ENCODE measurements around the gene RXFP3.
"Not testable (repeated sequence)": the region's sequence is repeated elsewhere in the genome, so short reads cannot be mapped to it uniquely, and the experiment has no call there.

The RXFP3 gene, protein sequence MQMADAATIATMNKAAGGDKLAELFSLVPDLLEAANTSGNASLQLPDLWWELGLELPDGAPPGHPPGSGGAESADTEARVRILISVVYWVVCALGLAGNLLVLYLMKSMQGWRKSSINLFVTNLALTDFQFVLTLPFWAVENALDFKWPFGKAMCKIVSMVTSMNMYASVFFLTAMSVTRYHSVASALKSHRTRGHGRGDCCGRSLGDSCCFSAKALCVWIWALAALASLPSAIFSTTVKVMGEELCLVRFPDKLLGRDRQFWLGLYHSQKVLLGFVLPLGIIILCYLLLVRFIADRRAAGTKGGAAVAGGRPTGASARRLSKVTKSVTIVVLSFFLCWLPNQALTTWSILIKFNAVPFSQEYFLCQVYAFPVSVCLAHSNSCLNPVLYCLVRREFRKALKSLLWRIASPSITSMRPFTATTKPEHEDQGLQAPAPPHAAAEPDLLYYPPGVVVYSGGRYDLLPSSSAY

DNA sequence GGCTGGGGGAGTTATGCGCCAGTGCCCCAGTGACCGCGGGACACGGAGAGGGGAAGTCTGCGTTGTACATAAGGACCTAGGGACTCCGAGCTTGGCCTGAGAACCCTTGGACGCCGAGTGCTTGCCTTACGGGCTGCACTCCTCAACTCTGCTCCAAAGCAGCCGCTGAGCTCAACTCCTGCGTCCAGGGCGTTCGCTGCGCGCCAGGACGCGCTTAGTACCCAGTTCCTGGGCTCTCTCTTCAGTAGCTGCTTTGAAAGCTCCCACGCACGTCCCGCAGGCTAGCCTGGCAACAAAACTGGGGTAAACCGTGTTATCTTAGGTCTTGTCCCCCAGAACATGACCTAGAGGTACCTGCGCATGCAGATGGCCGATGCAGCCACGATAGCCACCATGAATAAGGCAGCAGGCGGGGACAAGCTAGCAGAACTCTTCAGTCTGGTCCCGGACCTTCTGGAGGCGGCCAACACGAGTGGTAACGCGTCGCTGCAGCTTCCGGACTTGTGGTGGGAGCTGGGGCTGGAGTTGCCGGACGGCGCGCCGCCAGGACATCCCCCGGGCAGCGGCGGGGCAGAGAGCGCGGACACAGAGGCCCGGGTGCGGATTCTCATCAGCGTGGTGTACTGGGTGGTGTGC, at the start of gene RXFP3:
TSS of gene RXFP3 (plus strand) at position 6 of the 636 bp plus-strand sequence. CDS start at position 361, 355 bp downstream.
- DNase-seq = no peak

DNA sequence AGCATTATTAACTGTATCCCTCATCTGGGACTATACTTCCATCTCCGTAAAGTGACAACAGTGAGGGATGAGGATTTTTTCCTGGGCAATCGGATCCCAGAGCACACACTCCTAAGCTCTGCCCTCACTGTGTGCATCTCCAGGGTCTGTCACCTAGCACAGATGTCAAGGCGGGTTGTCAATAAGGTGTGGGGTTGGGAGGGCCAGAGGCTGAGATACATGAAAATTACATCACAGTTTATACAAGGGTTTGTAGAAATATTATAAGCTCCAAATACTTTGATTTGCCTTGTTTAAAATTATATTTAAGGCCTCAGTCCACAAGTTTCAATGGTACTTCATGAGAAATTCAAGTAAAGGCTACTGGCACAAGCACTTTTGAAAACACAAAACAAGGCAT, 48.9 kb upstream of the RXFP3 start:
- DNase-seq = no peak

- DNase-seq = no peak
Measured at GRCh38 chr5:33888587-33888986, 47.6 kb upstream of the RXFP3 start.

- no peak for DNase-seq
Measured at GRCh38 chr5:33890131-33891032, 45.8 kb upstream of the RXFP3 start.

- no peak for DNase-seq
Measured at GRCh38 chr5:33891446-33891787, 44.8 kb upstream of the RXFP3 start.

DNA sequence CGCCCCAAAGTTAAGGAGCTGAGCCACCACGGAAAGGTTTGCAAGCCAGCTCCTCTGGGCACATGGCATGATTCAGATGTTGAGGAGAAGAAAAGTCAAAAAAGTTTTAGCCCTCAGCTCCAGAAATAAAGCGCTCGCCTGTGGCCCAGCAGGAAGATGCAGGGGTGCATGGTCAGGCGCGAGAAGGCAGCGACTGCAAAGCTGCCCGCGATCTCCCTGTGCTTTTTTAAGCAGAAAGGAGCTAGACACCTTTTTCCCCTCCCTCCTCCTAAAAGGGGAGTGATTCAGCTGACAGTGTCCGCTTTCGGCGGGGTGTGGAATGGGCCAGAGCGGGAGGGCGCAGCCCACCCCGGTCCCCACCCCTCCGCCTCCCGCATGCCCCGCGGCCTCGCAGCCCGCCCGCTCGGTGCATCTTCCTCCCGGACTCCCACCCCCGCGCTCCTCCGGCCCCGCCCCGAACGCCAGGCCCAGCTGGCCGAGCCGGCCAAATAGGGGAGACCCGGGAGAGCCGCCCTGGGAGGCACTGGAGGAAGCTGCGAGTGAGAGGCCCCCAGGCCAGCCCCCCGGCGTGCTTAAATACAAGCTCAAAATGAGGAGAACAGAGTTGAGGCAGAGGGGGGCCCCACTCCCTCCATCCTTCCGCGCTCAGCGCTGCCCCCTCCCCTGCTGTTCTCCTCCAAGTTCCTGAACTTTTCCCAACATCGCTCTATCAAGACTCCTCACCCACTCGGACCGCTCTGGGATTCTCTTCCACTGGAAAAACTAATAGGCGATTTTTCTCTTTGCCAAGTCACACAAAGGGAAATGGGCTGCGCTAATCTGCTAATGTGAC, 44.2 kb upstream of the RXFP3 start, which contains the start of gene ADAMTS12:
TSS of gene ADAMTS12 (minus strand) at position 203 of the 832 bp plus-strand sequence. CDS start at position 69, 134 bp downstream.
- no peak for DNase-seq

GRCh38 chr5:33892620-33893137, 43.5 kb upstream of the RXFP3 start:
- DNase-seq = no peak

- no peak for DNase-seq
Measured at GRCh38 chr5:33894566-33894965, 41.6 kb upstream of the RXFP3 start.

GRCh38 chr5:33901156-33901555, 35.0 kb upstream of the RXFP3 start:
- no peak for DNase-seq

- DNase-seq = no peak
Measured at GRCh38 chr5:33903118-33903517, 33.1 kb upstream of the RXFP3 start.

DNA sequence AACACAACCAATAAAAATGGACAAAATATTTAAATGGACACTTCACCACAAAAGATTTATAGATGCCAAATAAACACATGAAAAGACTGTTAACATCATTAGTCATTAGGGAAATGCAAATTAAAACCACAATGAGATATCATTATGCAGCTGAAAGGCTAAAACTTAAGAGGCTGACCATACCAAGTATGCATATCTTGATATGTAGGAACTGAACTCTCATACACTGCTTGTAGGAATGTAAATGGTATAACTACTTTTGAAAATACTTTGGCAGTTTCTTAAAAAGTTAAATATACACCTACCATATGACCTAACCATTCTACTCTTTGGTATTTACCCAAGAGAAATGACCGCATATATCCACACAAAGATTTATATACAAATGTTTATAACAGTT, 30.8 kb upstream of the RXFP3 start:
- DNase-seq = no peak

DNA sequence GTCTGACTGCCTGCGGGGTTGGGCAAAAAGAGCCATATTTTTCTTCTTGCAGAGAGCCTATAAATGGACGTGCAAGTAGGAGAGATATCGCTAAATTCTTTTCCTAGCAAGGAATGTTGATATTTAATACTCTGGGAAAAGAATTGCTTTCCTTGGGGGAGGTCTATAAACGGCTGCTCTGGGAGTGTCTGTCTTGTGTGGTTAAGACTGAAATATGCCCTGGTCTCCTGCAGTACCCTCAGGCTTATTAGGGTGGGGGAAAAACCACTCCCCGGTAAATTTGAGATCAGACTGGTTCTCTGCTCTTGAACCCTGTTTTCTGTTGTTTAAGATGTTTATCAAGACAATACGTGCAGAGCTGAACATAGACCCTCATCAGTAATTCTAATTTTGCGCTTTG, 29.9 kb upstream of the RXFP3 start:
- DNase-seq = not testable (repeated sequence)

- DNase-seq = not testable (repeated sequence)
Measured at GRCh38 chr5:33914844-33915243, 21.3 kb upstream of the RXFP3 start.

- no peak for DNase-seq
Measured at GRCh38 chr5:33921002-33921401, 15.2 kb upstream of the RXFP3 start.

DNA sequence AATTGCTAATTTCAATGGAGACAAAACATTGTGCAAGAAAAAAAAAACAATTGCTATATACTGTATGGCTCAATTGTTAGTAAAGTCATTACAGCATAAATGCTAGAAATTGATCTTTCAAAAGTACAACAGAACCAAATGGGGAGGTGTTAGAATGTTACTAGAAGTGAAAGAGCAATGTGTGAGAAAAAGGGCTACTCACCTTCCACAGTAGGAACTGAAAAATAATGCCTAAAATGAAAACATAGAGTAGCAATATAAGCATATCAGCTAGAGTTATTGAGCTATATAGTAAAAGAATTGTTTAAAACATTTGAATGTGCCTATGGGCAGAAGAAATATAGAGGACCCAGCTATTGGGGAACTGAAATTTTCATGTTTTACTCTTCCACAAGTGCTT, 10.9 kb upstream of the RXFP3 start:
- no peak for DNase-seq

DNA sequence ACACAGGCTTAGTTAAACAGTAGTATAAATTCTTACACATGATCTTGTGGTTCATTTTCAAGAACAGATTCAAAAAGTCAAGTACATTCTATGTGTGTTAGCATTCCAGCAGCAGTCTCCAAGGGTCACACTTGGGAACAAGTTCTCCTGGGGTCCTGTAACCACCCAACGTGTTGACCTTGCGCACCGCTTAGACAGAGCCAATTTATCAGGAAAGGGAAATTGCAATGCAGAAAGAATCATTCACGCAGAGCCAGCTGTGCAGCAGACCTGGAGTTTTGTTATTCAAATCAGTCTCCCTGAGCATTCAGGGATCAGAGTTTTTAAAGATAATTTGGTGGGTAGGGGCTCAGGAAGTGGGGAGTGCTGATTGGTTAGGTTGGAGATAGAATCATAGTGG, 8.5 kb upstream of the RXFP3 start:
- no peak for DNase-seq

DNA sequence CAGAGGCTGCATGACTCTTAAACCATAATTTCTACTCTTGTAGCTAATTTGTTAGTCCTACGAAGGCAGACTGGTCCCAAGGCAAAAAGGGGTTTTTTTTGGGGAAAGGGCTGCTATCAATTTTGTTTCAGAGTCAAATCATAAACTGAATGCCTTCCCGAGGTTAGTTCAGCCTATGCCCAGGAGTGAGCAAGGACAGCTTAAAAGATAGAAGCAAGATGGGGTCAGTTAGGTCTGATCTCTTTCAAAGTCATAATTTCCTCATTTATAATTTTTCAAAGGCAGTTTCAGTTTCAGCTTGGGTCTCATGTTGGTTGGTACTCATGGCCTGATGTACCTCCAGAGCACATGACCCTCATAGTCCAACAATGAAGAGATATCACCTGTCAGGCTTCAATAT, 7.9 kb upstream of the RXFP3 start:
- no peak for DNase-seq

DNA sequence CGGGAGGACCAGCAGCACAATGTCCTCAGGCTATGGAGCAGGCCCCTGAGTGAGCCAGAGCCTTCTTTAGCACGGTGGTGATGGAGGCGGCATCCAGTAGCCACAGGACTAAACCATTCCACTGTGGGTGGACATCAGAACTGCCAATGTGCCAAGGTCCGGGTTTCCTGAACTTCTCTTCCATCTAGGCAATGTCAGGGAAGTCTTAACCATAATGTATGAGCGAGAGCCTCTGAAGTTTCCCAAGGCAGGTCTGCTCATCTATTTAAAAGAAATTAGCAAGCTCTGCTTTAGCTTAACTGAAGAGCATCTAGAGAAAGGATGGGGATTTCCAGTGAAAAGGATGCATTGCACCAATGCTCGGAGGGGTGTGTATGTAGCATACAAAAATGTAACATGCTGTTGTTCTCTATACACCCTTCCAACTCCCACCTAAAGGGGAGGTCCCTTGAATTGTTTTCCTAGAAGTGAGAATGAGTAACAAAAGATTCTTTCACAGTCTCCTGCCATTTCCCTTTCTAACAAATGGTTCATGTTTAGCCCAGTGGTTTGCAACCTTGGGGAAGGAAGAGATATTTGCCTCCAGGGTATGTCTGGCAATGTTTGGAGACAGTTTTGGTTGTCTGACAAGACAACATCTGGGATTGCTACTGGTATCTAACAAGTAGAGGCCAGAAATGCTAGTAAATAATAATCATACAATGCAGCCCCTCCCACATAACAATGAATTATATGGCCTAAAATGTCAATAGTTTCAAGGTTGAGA, 6.1 kb upstream of the RXFP3 start:
- no peak for DNase-seq

- DNase-seq = no peak
Measured at GRCh38 chr5:33931136-33931535, 5.0 kb upstream of the RXFP3 start.

GRCh38 chr5:33933723-33934169, 2.4 kb upstream of the RXFP3 start:
- DNase-seq = no peak

GRCh38 chr5:33934176-33934575, 2.0 kb upstream of the RXFP3 start:
- no peak for DNase-seq
